ENCODE measurements around the gene SSR2. TPM values are rescaled to one million over a fixed set of nuclear protein-coding genes. Genes with fewer than 3 reads are reported as not detected.

SSR2 gene
- polyA plus RNA-seq, 1 of the 3 experiments (the other 2 are of a cell fraction), result 1,136 TPM

GRCh38 chr1:155990005-155990739, 30.6 kb downstream of the SSR2 start:
- no peak overlapping the region for H3K4me2 ChIP-seq
- CTCF ChIA-PET, result interaction anchor here (0.5 to 4.4 kb wide), 45 partner anchors 8 to 740 kb away, joined by 3 to 83 read pairs (median 4); partner anchors contain the start of genes ARHGEF2, GON4L and KHDC4
- DNase-seq, result no peak
- H2AFZ ChIP-seq (ENCODE audit: low read depth), result no peak overlapping the region
- no peaks in the 10 kb centered on the region; a peak in 1 of 4 replicates for H3K4me1 ChIP-seq (ENCODE audit: control insufficient read depth in 1 of 2, insufficient read depth in 2 of 2, low read depth in 1 of 2, low read length in 1 of 2)
- H3F3A ChIP-seq (replicated peaks; ENCODE audit: insufficient read depth), result no peaks in the 10 kb centered on the region
- no peaks in the 10 kb centered on the region for H3K36me3 ChIP-seq (replicated peaks in 1 of 2; ENCODE audit: control insufficient read depth in 1 of 2, insufficient read depth in 2 of 2, low read length in 1 of 2)
- no peaks in the 10 kb centered on the region for H3K9me3 ChIP-seq
- TF ChIP-seq USF1 (IDR thresholded peaks at IDR 0.05; ENCODE audit: borderline replicate concordance, low read depth), result no peak
- no peak for TF ChIP-seq JUND (IDR thresholded peaks at IDR 0.05)
- no peak for TF ChIP-seq SMC3 (IDR thresholded peaks at IDR 0.05; ENCODE audit: low read depth, low read length)
- TF ChIP-seq ZBTB33 (IDR thresholded peaks at IDR 0.05; ENCODE audit: borderline replicate concordance, low read depth), result no peak
- no peak for TF ChIP-seq GATA2 (CRISPR knock-in tag; IDR thresholded peaks at IDR 0.05)
- TF ChIP-seq REST (IDR thresholded peaks at IDR 0.05; ENCODE audit: low read depth, low read length), result no peak
- no peak for TF ChIP-seq TEAD4 (IDR thresholded peaks at IDR 0.05; ENCODE audit: borderline replicate concordance, insufficient read depth)
- TF ChIP-seq RAD21 (IDR thresholded peaks at IDR 0.05; ENCODE audit: low read length), result no peak
- TF ChIP-seq FOXJ3 (CRISPR knock-in tag; IDR thresholded peaks at IDR 0.05), result no peak
- TF ChIP-seq ELF1 (IDR thresholded peaks at IDR 0.05), result no peak
- no peak for TF ChIP-seq IRF3 (IDR thresholded peaks at IDR 0.05; ENCODE audit: low read depth, low read length)
- no peak for TF ChIP-seq USF2 (IDR thresholded peaks at IDR 0.05; ENCODE audit: borderline replicate concordance, low read depth, low read length)
- H3K9ac ChIP-seq, result no peak overlapping the region
- H3K4me3 ChIP-seq (ENCODE audit: low read depth in 2 of 2, low read length in 1 of 2), result no peak overlapping the region
- no peaks in the 10 kb centered on the region for H4K20me1 ChIP-seq (ENCODE audit: insufficient read depth)
- no peaks in the 10 kb centered on the region for H3K27me3 ChIP-seq (ENCODE audit: insufficient read depth)
- H3K9me2 ChIP-seq, result no peaks in the 10 kb centered on the region
- H3K27ac ChIP-seq (ENCODE audit: low read depth in 2 of 2, low read length in 1 of 2), result no peak overlapping the region
- POLR2A ChIA-PET, result interaction anchor here (1.0 kb wide), 1 partner anchor 79 kb away, joined by 3 read pairs; no protein-coding TSS in a partner anchor
- WGBS (ENCODE audit: low lambda C conversion rate), result 84% methylated on average over 6 of the region's 6 CpGs
- H3K79me2 ChIP-seq (ENCODE audit: insufficient read depth), result no peaks in the 10 kb centered on the region
